IMR-90 (cell line): Measurements from ENCODE around the gene CAMK2B. TPM values are rescaled to one million over a fixed set of nuclear protein-coding genes. Genes with fewer than 3 reads are reported as not detected.
A peak's percentile ranks its signal among the peaks of the same experiment; 100 is the strongest.

Experiments
- ATAC-seq: fragments of 200-7000 bp; cut with Tn5 transposase; 2 replicates; pipeline ENCODE4 v1.9.1; 2020; ENCODE audit warnings: low read depth, mild to moderate bottlenecking, moderate library complexity
- BruUV-seq: library from RNA; stranded (reverse); fragments of 400-500 nt; replicated peaks from 2 replicates; lab custom pipeline; 2021; lab: Mats Ljungman, UMichigan
- CTCF ChIA-PET: fragments of 300-600 bp; formaldehyde crosslinking; extraction: SDS; loops from one replicate; lab custom pipeline; 2021; ENCODE audit warnings: antibody characterized with exemption; lab: Yijun Ruan, JAX
- POLR2A ChIA-PET: fragments of 300-600 bp; sonication (Branson Sonifier 250); formaldehyde crosslinking; loops from one replicate; lab custom pipeline; 2022; ENCODE audit warnings: antibody characterized with exemption; ENCODE audit not compliant: unreplicated experiment; lab: Charles Lee
- DNase-seq: peaks from one replicate; pipeline ENCODE4 v3.0.0; 2013
- H2AFZ ChIP-seq: replicated peaks from 2 replicates; pipeline ENCODE3; 2013; ENCODE audit warnings: low read length, mild to moderate bottlenecking; ENCODE audit not compliant: poor library complexity
- H2AK5ac ChIP-seq: 2 replicates; pipeline ENCODE4 v1.6.1; 2013; ENCODE audit warnings: low read depth, low read length, inconsistent platforms
- H2AK9ac ChIP-seq: replicated peaks from 2 replicates; pipeline ENCODE3; 2013; ENCODE audit warnings: mild to moderate bottlenecking, low read depth, low read length, moderate library complexity; ENCODE audit not compliant: poor library complexity
- H2BK120ac ChIP-seq: 2 replicates; pipeline ENCODE4 v1.6.1; 2013; ENCODE audit warnings: low read depth, low read length, inconsistent platforms
- H2BK15ac ChIP-seq: 3 replicates; pipeline ENCODE4 v1.6.1; 2013; ENCODE audit warnings: low read depth, low read length, inconsistent platforms
- H2BK20ac ChIP-seq: 2 replicates; pipeline ENCODE4 v1.6.1; 2013; ENCODE audit warnings: low read depth, mild to moderate bottlenecking, inconsistent platforms, low read length, moderate library complexity
- H2BK5ac ChIP-seq: 2 replicates; pipeline ENCODE4 v1.6.1; 2013; ENCODE audit warnings: mild to moderate bottlenecking, low read depth, low read length, inconsistent platforms; ENCODE audit not compliant: poor library complexity, severe bottlenecking
- H3K14ac ChIP-seq: replicated peaks from 2 replicates; pipeline ENCODE4 v1.6.1; 2013; ENCODE audit warnings: low read depth, low read length, inconsistent platforms
- H3K18ac ChIP-seq: 2 replicates; pipeline ENCODE4 v1.6.1; 2013; ENCODE audit warnings: low read depth, low read length, control low read depth
- H3K23ac ChIP-seq: 2 replicates; pipeline ENCODE4 v1.6.1; 2013; ENCODE audit warnings: low read depth, low read length, inconsistent platforms
- H3K27ac ChIP-seq: 2 replicates; pipeline ENCODE4 v1.5.1; 2013; ENCODE audit warnings: mild to moderate bottlenecking, control low read depth, low read length; ENCODE audit not compliant: insufficient read depth
- H3K27me3 ChIP-seq: 2 replicates; pipeline ENCODE4 v1.6.1; 2013; ENCODE audit warnings: low read length; ENCODE audit not compliant: control insufficient read depth, insufficient read depth
- H3K36me3 ChIP-seq: 2 replicates; pipeline ENCODE4 v1.6.1; 2013; ENCODE audit warnings: low read length, mixed read lengths; ENCODE audit not compliant: control insufficient read depth, insufficient read depth
- H3K4ac ChIP-seq: 2 replicates; pipeline ENCODE4 v1.6.1; 2013; ENCODE audit warnings: low read depth, low read length, inconsistent platforms
- H3K4me1 ChIP-seq: 2 replicates; pipeline ENCODE4 v1.6.1; 2013; ENCODE audit warnings: low read length, mixed read lengths; ENCODE audit not compliant: control insufficient read depth, insufficient read depth
- H3K4me2 ChIP-seq: 2 replicates; pipeline ENCODE4 v1.6.1; 2013; ENCODE audit warnings: low read depth, mild to moderate bottlenecking, control low read depth, low read length, moderate library complexity
- H3K4me3 ChIP-seq: 2 replicates; pipeline ENCODE4 v1.5.1; 2013; ENCODE audit warnings: low read depth, mild to moderate bottlenecking, control low read depth, low read length, moderate library complexity; ENCODE audit not compliant: insufficient read depth
- H3K56ac ChIP-seq: 2 replicates; pipeline ENCODE4 v1.6.1; 2013; ENCODE audit warnings: low read length, inconsistent platforms; ENCODE audit not compliant: insufficient read depth; ENCODE audit errors: extremely low read depth
- H3K79me1 ChIP-seq, 2 experiments: 2 replicates each; pipeline ENCODE4 v1.6.1; 2013; ENCODE audit warnings: low read length in 2 of 2, inconsistent platforms in 1 of 2, low read depth in 1 of 2
- H3K9ac ChIP-seq: 2 replicates; pipeline ENCODE4 v1.6.1; 2013; ENCODE audit warnings: low read depth, low read length, control low read depth
- H3K9me1 ChIP-seq: 2 replicates; pipeline ENCODE4 v1.6.1; 2013; ENCODE audit warnings: low read length, inconsistent platforms; ENCODE audit not compliant: insufficient read depth
- H3K9me3 ChIP-seq: 2 replicates; pipeline ENCODE4 v1.6.1; 2013; ENCODE audit warnings: low read length; ENCODE audit not compliant: control insufficient read depth, insufficient read depth
- H4K20me1 ChIP-seq: 2 replicates; pipeline ENCODE4 v1.6.1; 2013; ENCODE audit warnings: low read length, inconsistent platforms; ENCODE audit not compliant: insufficient read depth
- H4K5ac ChIP-seq: 2 replicates; pipeline ENCODE4 v1.6.1; 2013; ENCODE audit warnings: mild to moderate bottlenecking, low read depth, low read length, control low read depth
- H4K8ac ChIP-seq, 2 experiments: 2 replicates each; pipeline ENCODE4 v1.6.1; 2013; ENCODE audit warnings: low read depth in 2 of 2, low read length in 2 of 2, control low read depth in 1 of 2, inconsistent platforms in 1 of 2
- H4K91ac ChIP-seq: 2 replicates; pipeline ENCODE4 v1.6.1; 2013; ENCODE audit warnings: low read depth, low read length, inconsistent platforms; ENCODE audit not compliant: insufficient read depth
- FOS ChIP-seq: fragments of 150-350 bp; IDR thresholded peaks from 2 replicates; pipeline ENCODE4 v1.6.1; 2016; ENCODE audit warnings: low read depth, low read length
- MAFK ChIP-seq: IDR thresholded peaks from 2 replicates; pipeline ENCODE4 v1.6.1; 2012; ENCODE audit warnings: low read depth, low read length, improper control_type of control experiment
- MXI1 ChIP-seq: IDR thresholded peaks from 2 replicates; pipeline ENCODE4 v1.6.1; 2012; ENCODE audit warnings: low read depth, mild to moderate bottlenecking, low read length, moderate library complexity, borderline replicate concordance
- POLR2A ChIP-seq: IDR thresholded peaks from 2 replicates; pipeline ENCODE4 v1.6.1; 2012; ENCODE audit warnings: mild to moderate bottlenecking, low read depth, low read length
- SMC3 ChIP-seq: fragments of 150-350 bp; IDR thresholded peaks from 2 replicates; pipeline ENCODE4 v1.6.1; 2016; ENCODE audit warnings: low read depth, mild to moderate bottlenecking, antibody characterized with exemption, low read length, moderate library complexity
- WGBS, 2 experiments: methylation state at CpG; one replicate each; pipeline versions ENCODE4 v1.1.5 to v1.1.7; 2013; ENCODE audit warnings: missing lambda C conversion rate in 2 of 2; ENCODE audit not compliant: insufficient read length in 1 of 2; ENCODE audit errors: extremely low coverage in 2 of 2; 5-methylcytosine and 5-hydroxymethylcytosine counted together
- dilution Hi-C: fragments of 300-500 bp; cut with HindIII; formaldehyde crosslinking; loops from one replicate; pipeline ENCODE4 v1.14.3; 2018; ENCODE audit warnings: low sequenced_read_pairs; ENCODE audit not compliant: unreplicated experiment
- in situ Hi-C: fragments of 300-500 bp; cut with MboI; formaldehyde crosslinking; loops from 3 replicates; pipeline ENCODE4 v1.14.3; 2019; ENCODE audit warnings: low sequenced_read_pairs, inconsistent platforms, mixed read lengths
- intact Hi-C: fragments of 100-400 bp; cut with micrococcal nuclease; formaldehyde crosslinking; loops from 2 replicates; pipeline ENCODE4 v1.10.0; 2022
- polyA plus RNA-seq, 3 experiments: library from polyadenylated mRNA; depleted of rRNA; stranded (reverse); fragments of >200 nt; gene quantifications; 2 replicates each; pipeline ENCODE4 v1.2.3, GENCODE V29; 2012; ENCODE audit warnings: low replicate concordance in 1 of 3
- total RNA-seq: library from RNA; depleted of rRNA; stranded (reverse); fragments of >200 nt; gene quantifications from 2 replicates; pipeline ENCODE4 v1.2.3, GENCODE V29; 2012

The CAMK2B gene
- total and polyA plus RNA-seq, 2 of the 4 experiments (the other 2 are of a cell fraction), result 0.18 to 0.36 TPM

DNA sequence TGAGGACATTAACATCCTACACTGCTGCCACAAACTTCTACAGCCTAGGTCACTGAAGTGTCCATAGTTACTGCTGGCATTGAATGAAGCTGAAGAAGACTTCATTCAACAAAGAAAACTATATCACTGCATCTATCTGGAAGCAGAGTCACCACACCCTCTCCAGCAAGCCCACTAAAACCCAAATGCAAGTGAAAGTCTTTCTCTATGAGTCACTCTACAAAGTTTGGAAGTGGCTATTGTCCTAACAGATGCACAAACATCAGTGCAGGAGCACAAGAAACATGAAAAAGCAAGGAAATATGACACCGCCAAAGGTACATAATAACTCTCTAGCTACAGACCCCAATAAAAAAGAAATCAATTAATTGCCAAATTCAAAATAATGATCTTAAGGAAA lies 43.5 kb upstream of the CAMK2B start:
- H3K27me3 ChIP-seq, result no peaks in the 10 kb centered on the region; the same call in 1 of the 2 replicates
- H3K27ac ChIP-seq, result no peak overlapping the region
- in situ Hi-C loops (no loop called here), intact Hi-C loops (no loop called here), dilution Hi-C loops (no loop called here)
- H2AK5ac ChIP-seq, result no peak overlapping the region
- H3K4ac ChIP-seq, result no peak overlapping the region
- H3K14ac ChIP-seq, result no peak overlapping the region
- no peak for ATAC-seq
- no TSS peak for BruUV-seq
- H3K9ac ChIP-seq, result no peak overlapping the region
- H3K4me2 ChIP-seq, result no peak overlapping the region
- no peak overlapping the region for H2BK5ac ChIP-seq
- no peak overlapping the region for H3K23ac ChIP-seq
- H4K8ac ChIP-seq, result no peak overlapping the region
- H3K9me3 ChIP-seq, result no peaks in the 10 kb centered on the region
- H3K36me3 ChIP-seq, result no peaks in the 10 kb centered on the region
- no peak overlapping the region for H2AK9ac ChIP-seq
- peak overlapping the region; percentile 62; the same call in 1 of the 3 replicates for H2BK15ac ChIP-seq
- no peak for TF ChIP-seq MXI1
- no peak for TF ChIP-seq MAFK
- TF ChIP-seq SMC3, result no peak
- no peak for TF ChIP-seq POLR2A
- TF ChIP-seq FOS, result no peak
- no peaks in the 10 kb centered on the region for H3K4me1 ChIP-seq
- H4K20me1 ChIP-seq, result no peaks in the 10 kb centered on the region
- no CpG with 5 or more reads among the region's 1 CpG for WGBS, 2 experiments
- H3K4me3 ChIP-seq, result no peak overlapping the region
- H2BK120ac ChIP-seq, result no peak overlapping the region
- H4K91ac ChIP-seq, result no peak overlapping the region
- ChIA-PET CTCF (interaction anchor here (0.6 kb wide), 1 partner anchor 63 kb away, joined by 3 read pairs; no protein-coding TSS in a partner anchor), POLR2A (no interaction called here)
- no peak for DNase-seq
- H3K56ac ChIP-seq, result 0 out of 2 replicates have a peak overlapping the region, but pooled peaks have one; percentile 6
- 0 out of 2 replicates have a peak, but pooled peaks cover 4% of the 10 kb centered on the region for H3K9me1 ChIP-seq
- H2BK20ac ChIP-seq, result no peak overlapping the region
- peak overlapping the region; percentile 5 for H2AFZ ChIP-seq
- no peak overlapping the region for H3K18ac ChIP-seq
- H4K5ac ChIP-seq, result no peak overlapping the region
- H3K79me1 ChIP-seq, result no peaks in the 10 kb centered on the region
